MCF 10A (cell line): ENCODE data around the gene COL6A3. TPM values are rescaled to one million over a fixed set of nuclear protein-coding genes. Genes with fewer than 3 reads are reported as not detected.

Source experiments
- total RNA-seq: library from RNA; stranded (reverse); gene quantifications from 2 replicates; pipeline ENCODE4 v1.2.3, GENCODE V29; 2022

COL6A3 gene
- total RNA-seq, 1 experiment from 2014 or later = 0.19 TPM

Other genes starting within 250 kb of the COL6A3 start
- gene MLPH, start 73.1 kb upstream of the COL6A3 start, total RNA-seq = 27.1 and 28.5 TPM in 2 replicates
- gene PRLH, start 152.4 kb upstream of the COL6A3 start, total RNA-seq = not detected in 2 replicates
- 10.6 and 17.2 TPM in 2 replicates for gene RAB17, start 176.6 kb upstream of the COL6A3 start, total RNA-seq
- 197 and 201 TPM in 2 replicates for gene LRRFIP1, start 213.4 kb upstream of the COL6A3 start, total RNA-seq